GM19023 (cell line): ENCODE data around the gene PRLR.
A peak's percentile ranks its signal among the peaks of the same experiment; 100 is the strongest.
"Not testable (repeated sequence)": the region's sequence is repeated elsewhere in the genome, so short reads cannot be mapped to it uniquely, and the experiment has no call there.

ENCODE experiments used
- ATAC-seq: cut with Tn5 transposase; IDR thresholded peaks from one replicate; pipeline ENCODE4 v1.9.1; 2021; ENCODE audit warnings: mild to moderate bottlenecking, moderate library complexity; ENCODE audit not compliant: unreplicated experiment

The PRLR gene

GRCh38 chr5:35198075-35198474 lies 32.2 kb downstream of the PRLR start:
- ATAC-seq = no peak

- ATAC-seq = no peak
Observed at GRCh38 chr5:35197351-35197750, 32.9 kb downstream of the PRLR start.

- no peak for ATAC-seq
Observed at GRCh38 chr5:35195472-35195852, 34.8 kb downstream of the PRLR start.

- ATAC-seq = peak; percentile 92
Observed at GRCh38 chr5:35194635-35195471, 35.4 kb downstream of the PRLR start.

- ATAC-seq = no peak
Observed at GRCh38 chr5:35192506-35192905, 37.8 kb downstream of the PRLR start.

GRCh38 chr5:35189801-35190200 lies 40.5 kb downstream of the PRLR start:
- not testable (repeated sequence) for ATAC-seq

DNA sequence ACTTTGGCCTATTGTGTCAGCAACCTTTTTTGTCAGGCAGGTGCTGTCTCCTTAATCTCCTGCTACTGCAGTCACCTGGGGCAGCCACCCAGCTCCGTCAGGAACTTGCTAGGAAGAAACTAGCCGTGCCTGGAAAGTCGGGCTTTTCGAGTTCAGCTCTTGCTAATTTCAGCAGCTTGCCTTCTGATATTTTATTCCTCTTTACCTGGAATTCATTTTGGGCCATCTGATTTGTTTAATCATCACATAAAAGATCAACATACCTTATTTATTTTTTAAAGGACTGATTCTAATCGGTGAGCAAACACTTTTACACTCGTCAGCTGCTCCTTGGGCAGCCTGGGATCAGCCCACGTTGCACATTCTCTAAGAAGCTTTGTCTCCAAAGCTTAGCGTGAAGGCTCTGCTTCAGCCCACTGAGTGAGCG lies 42.2 kb downstream of the PRLR start:
- ATAC-seq = no peak

- not testable (repeated sequence) for ATAC-seq
Observed at GRCh38 chr5:35187621-35188020, 42.7 kb downstream of the PRLR start.

DNA sequence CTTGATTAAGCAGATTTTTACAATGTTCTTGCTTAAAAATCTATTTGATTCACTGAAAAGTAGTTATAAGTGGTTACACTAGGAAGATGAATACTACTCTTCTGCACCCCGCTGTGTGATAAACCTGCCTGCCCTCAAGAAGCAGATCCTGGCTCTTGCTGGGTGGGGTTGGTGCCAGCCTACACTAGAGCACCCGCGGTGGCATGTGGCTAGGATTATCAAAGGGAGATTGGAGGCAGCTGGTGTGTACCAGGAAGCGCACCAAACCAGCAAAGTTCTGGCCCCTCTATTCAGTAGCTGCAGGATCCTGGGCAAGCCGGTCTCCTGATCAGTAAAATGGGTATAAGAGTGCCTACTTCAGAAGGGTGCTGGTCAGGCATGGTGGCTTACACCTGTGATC lies 43.5 kb downstream of the PRLR start:
- ATAC-seq = no peak

- no peak for ATAC-seq
Observed at GRCh38 chr5:35185518-35185917, 44.8 kb downstream of the PRLR start.

- peak; percentile 15 for ATAC-seq
Observed at GRCh38 chr5:35183556-35183955, 46.7 kb downstream of the PRLR start.

- ATAC-seq = peak; percentile 62
Observed at GRCh38 chr5:35182910-35183535, 47.3 kb downstream of the PRLR start.

- no peak for ATAC-seq
Observed at GRCh38 chr5:35182486-35182885, 47.8 kb downstream of the PRLR start.

DNA sequence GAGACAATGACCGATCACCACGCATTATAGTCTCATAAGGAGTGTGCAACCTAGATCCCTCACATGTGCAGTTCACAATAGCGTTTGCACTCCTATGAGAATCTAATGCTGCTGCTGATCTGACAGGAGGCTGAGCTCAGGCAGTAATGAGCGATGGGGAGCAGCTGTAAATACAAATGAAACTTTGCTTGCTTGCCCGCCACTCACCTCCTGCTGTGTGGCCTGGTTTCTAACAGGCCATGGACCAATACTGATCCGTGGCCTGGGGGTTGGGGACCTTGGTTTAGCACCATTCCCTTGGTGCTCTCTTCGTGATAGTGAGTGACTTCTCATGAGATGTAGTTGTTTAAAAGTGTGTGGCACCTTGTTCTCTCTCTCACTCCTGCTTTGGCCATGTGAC lies 50.2 kb downstream of the PRLR start:
- no peak for ATAC-seq

- ATAC-seq = no peak
Observed at GRCh38 chr5:35177783-35178182, 52.5 kb downstream of the PRLR start.

- ATAC-seq = no peak
Observed at GRCh38 chr5:35172533-35172932, 57.8 kb downstream of the PRLR start.

DNA sequence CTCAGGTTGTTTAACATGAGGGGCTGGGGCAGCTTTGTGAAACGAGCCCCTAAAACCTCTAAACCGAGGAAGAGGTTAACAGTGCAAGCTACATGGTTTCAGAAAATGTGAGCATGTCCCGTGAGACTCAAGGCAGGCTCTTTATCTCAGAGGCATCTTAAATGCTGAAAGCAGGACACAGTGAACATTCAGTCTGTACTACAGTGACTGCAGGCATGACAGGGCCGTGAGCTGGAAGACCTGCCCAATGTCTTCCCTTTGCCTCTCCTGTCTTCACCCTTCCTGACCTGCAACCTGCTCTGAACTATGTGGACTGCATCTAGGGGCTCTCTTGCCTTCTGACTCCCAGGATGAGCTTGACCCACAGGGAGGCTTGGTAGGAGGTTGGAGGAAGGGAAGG lies 58.3 kb downstream of the PRLR start:
- no peak for ATAC-seq

GRCh38 chr5:35171078-35171477 lies 59.2 kb downstream of the PRLR start:
- no peak for ATAC-seq

GRCh38 chr5:35166043-35166442 lies 64.2 kb downstream of the PRLR start:
- no peak for ATAC-seq

DNA sequence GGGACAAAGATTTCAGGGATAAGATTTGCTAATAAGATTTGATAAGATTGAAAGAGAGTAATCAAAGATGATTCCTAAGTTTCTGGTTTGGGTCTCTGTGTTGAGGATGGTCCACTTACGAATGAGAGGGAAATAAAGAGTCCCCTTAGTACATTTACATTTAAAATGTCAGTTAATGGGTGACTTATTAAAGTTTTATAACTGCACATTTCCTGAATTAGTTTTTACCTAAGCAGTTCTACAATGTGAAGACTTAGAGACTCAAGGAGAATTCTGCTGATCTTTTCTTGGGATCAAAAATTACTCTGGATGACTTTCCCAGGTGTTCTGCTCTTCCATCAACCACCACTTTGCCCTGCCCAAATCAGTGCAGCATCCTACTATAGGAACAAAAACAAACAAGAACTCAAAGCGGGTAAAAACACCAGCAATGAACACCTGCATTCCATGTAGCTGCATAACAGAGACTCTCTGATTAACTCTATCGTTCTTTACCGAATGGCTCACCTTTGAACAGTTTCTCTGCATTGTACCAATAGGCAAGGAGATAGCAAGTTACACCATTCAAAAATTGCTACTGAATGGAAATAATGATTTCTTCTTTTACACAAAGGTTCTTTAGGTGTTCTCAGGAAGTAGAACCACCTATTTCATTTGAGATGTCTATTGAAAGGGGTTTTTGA lies 65.3 kb downstream of the PRLR start:
- no peak for ATAC-seq

DNA sequence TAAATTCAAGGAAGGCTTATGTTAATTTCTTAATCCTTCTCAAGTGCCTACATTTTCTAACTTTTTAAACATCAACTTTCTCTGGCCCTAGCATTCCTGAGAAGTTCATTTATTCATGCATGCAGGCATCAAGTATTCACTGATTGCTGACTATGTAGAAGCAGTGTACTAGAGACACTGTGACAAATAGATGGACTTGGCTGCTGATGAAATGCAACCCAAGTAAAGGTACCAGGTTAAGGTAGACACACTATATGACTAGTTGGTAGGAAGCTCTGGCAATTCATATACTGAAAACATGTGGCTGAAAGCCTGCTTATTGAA lies 66.6 kb downstream of the PRLR start:
- ATAC-seq = no peak
